Left ventricle myocardium inferior (tissue), 1 donor: ENCODE data around the gene ASPDH. TPM values are rescaled to one million over a fixed set of nuclear protein-coding genes. Genes with fewer than 3 reads are reported as not detected.

Source experiments
- DNase-seq: peaks from one replicate; pipeline ENCODE4 v3.0.0-alpha.2; 2020
- H3K27ac ChIP-seq: fragments of 200-600 bp; replicated peaks from 2 replicates; pipeline ENCODE4 v1.8.0; 2021
- H3K27me3 ChIP-seq: fragments of 200-600 bp; 2 replicates; pipeline ENCODE4 v1.8.0; 2021; ENCODE audit warnings: low read depth
- H3K36me3 ChIP-seq: fragments of 200-600 bp; 2 replicates; pipeline ENCODE4 v1.8.0; 2021
- H3K4me1 ChIP-seq: fragments of 200-600 bp; 2 replicates; pipeline ENCODE4 v1.8.0; 2021
- H3K4me3 ChIP-seq: fragments of 200-600 bp; 2 replicates; pipeline ENCODE4 v1.8.0; 2021; ENCODE audit warnings: mild to moderate bottlenecking, moderate library complexity
- H3K9me3 ChIP-seq: fragments of 200-600 bp; replicated peaks from 2 replicates; pipeline ENCODE4 v1.8.0; 2021
- intact Hi-C: fragments of 100-400 bp; cut with micrococcal nuclease; formaldehyde crosslinking; loops from one replicate; pipeline ENCODE4 v1.11.0; 2022
- total RNA-seq: library from RNA; stranded (reverse); fragmentation: NEBNext Ultra II Directional; extraction: Animal tissue kit (Norgen Biotek cat#: 25700); gene quantifications from one replicate; pipeline ENCODE4 v1.2.1, GENCODE V29; 2021
- TF ChIP-seq, protein P1 (sequence below): fragments of 200-600 bp; IDR thresholded peaks from 2 replicates; pipeline ENCODE4 v1.8.0; 2021; ENCODE audit warnings: antibody characterized with exemption, mild to moderate bottlenecking, borderline replicate concordance
- donor health status: DM: no; HTN: yes; CAD: no; lungs with severe emphysema.

Gene ASPDH
- total RNA-seq, 1 donor from 2014 or later, result not detected

DNA sequence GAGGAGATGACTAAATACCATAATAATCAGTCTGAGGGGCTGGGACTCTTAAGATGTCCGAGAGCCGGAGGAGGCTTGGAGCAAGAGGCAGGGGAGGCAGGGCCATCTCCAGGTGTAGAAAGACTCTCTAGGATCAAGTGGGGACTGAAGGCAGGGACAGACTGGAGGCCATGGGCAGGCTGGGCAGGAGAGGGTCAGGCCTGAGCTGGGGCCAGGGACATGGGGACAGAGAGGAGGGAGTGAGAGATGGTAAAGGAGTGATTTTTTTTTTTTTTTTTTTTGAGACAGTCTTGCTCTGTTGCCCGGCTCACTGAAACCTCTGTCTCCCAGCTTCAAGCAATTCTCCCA, 4.9 kb downstream of the ASPDH start:
- no peak overlapping the region for H3K27ac ChIP-seq
- intact Hi-C loops, result no loop called here
- no peak for DNase-seq
- no peaks in the 10 kb centered on the region for H3K9me3 ChIP-seq
- H3K4me1 ChIP-seq, result peaks cover 26% of the 10 kb centered on the region
- H3K36me3 ChIP-seq, result peaks cover 9% of the 10 kb centered on the region
- TF ChIP-seq, protein P1, sequence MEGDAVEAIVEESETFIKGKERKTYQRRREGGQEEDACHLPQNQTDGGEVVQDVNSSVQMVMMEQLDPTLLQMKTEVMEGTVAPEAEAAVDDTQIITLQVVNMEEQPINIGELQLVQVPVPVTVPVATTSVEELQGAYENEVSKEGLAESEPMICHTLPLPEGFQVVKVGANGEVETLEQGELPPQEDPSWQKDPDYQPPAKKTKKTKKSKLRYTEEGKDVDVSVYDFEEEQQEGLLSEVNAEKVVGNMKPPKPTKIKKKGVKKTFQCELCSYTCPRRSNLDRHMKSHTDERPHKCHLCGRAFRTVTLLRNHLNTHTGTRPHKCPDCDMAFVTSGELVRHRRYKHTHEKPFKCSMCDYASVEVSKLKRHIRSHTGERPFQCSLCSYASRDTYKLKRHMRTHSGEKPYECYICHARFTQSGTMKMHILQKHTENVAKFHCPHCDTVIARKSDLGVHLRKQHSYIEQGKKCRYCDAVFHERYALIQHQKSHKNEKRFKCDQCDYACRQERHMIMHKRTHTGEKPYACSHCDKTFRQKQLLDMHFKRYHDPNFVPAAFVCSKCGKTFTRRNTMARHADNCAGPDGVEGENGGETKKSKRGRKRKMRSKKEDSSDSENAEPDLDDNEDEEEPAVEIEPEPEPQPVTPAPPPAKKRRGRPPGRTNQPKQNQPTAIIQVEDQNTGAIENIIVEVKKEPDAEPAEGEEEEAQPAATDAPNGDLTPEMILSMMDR, result no peak
- no peaks in the 10 kb centered on the region for H3K27me3 ChIP-seq
- H3K4me3 ChIP-seq, result no peak overlapping the region

DNA sequence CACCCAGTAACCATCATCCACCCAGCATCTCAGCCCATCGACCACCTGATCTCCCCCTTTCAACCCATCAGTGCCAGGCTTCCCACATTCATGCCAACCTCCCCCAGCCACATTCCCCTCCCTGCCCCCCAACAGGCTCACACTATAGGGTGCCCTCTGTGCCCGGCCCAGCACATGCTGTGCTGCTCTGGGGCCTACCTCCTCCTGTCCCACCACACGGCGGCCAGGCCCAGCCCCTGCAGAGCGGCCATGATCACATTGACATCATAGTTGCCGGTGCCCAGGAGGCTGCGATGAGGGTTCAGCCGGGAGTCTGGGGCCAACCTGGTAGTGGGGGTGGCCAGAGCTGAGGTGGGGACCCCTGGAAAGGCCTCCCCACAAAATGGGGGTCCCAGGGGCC, 6.3 kb downstream of the ASPDH start:
- H3K27ac ChIP-seq, result no peak overlapping the region
- no peaks in the 10 kb centered on the region for H3K27me3 ChIP-seq
- H3K36me3 ChIP-seq, result peaks cover 9% of the 10 kb centered on the region
- peaks cover 32% of the 10 kb centered on the region for H3K4me1 ChIP-seq
- TF ChIP-seq, protein P1, result no peak
- intact Hi-C loops, result no loop called here
- no peaks in the 10 kb centered on the region for H3K9me3 ChIP-seq
- DNase-seq, result no peak
- H3K4me3 ChIP-seq, result no peak overlapping the region

DNA sequence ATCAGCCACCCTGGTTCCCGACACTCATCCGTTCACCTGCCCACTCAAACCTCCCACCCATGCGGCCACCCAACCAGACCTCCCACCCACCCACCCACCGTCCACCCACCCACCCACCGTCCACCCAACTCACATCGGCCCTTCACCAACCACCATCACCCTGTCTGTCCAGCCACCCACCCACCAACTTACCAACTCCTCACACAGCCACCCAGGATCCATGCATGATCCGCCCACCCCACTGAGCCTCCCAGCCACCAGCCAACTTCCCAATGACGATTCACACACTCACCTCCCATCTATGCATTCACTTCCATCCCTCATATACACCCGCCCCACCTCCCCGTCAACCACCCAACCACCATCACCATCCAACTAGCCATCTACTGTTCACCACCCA, 7.0 kb downstream of the ASPDH start:
- no peak overlapping the region for H3K27ac ChIP-seq
- peaks cover 9% of the 10 kb centered on the region for H3K36me3 ChIP-seq
- TF ChIP-seq, protein P1, result no peak
- H3K9me3 ChIP-seq, result no peaks in the 10 kb centered on the region
- no peaks in the 10 kb centered on the region for H3K27me3 ChIP-seq
- H3K4me1 ChIP-seq, result peaks cover 35% of the 10 kb centered on the region
- intact Hi-C loops, result no loop called here
- no peak for DNase-seq
- no peak overlapping the region for H3K4me3 ChIP-seq

DNA sequence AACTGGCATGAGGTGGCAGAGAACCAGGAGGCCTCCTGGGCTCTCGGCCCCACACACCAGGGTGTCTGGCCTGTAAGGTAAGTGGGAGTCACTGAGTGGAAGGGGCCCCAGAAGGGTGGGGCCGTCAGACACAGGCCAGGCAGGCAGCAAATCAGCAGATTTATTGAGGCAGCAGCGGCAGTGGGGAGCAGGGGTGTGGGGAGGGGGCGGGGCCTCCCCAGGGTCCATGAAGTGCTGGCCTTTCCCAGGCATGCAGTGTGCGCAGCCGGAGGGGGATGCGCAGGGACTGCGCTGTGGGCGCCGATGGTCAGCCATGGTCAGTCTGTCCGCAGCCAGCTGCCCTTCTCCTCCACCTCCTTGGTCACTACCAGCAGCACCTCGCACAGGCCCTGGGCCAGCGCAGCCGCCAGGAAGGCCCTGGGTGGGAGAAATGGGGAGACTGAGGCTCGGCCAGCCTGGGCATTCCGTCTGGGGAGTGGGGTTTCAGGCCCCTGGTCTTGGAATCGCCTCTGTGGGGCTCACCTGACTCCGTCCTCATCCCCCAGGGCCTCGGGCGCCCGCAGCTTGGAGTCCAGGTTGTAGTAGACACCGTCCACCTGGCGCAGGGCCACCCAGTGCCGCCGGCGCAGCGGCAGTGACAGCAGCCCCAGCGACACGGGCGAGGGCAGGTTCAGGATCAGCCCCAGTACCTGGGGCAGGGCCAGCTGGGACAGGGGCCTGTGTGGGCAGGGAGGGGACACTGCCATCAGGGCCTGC, 7.7 kb downstream of the ASPDH start:
- no peaks in the 10 kb centered on the region for H3K27me3 ChIP-seq
- no peak overlapping the region for H3K27ac ChIP-seq
- H3K4me3 ChIP-seq, result no peak overlapping the region
- TF ChIP-seq, protein P1, result no peak
- DNase-seq, result no peak
- H3K4me1 ChIP-seq, result peaks cover 35% of the 10 kb centered on the region
- intact Hi-C loops, result no loop called here
- H3K36me3 ChIP-seq, result peaks cover 9% of the 10 kb centered on the region
- H3K9me3 ChIP-seq, result no peaks in the 10 kb centered on the region

DNA sequence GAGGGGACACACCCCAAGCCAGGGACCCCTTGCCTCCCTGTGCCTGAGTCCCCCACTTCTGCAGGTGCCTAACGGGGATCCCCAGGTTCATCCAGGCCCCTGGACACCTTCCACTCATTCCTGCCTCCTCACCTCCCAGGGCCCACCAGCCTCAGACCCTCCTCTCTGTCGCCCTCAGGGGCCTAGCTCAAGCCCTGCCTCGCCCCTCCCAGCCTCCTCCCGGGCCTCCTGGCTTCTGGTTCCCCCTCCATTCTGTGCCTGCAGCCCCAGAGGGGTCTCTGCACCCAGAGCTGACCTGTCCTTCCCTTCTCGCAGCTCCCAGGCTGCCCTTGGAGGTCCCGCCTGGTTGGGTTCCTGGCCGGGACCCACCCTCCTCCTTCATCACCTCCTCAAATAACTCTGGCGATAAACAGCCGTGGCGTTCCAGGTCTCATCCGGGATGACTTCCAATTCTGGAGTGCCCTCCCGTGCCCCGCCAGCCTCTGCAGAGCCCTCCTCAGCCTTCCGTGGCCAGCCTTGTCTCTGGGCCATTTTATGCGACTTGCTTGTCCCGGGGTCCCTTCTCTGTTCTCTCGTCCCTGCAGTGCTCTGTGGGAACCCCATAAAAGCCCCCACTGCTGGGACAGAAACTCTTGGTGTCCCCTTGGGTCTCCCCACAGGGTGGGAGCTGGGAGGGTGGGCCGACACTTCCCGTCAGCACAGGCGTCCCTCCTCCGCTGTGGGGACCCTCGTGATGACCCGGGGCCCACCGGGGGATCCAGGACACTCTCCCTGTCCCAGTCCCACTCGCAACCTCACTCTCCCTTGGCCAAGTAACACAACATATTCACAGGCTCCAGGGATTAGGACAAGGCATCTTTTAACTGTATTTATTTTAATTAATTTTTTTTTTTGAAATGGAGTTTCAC, 11.9 kb downstream of the ASPDH start:
- TF ChIP-seq, protein P1, result no peak
- H3K4me3 ChIP-seq, result peak overlapping the region; percentile 70
- H3K27ac ChIP-seq, result peak overlapping the region; percentile 98
- H3K4me1 ChIP-seq, result peaks cover 8% of the 10 kb centered on the region
- peaks cover 9% of the 10 kb centered on the region for H3K36me3 ChIP-seq
- peak; percentile 75 for DNase-seq
- no peaks in the 10 kb centered on the region for H3K27me3 ChIP-seq
- no peaks in the 10 kb centered on the region for H3K9me3 ChIP-seq
- intact Hi-C loops, result no loop called here
